Common myeloid progenitor, CD34-positive (primary cell): ENCODE data around the gene FAF1.

Experiments used
- CTCF ChIA-PET: fragments of 350-600 bp; sonication (Branson Sonifier 250); formaldehyde crosslinking; loops from one replicate; lab custom pipeline; 2021; ENCODE audit warnings: antibody characterized with exemption; lab: Charles Lee
- POLR2A ChIA-PET: fragments of 350-600 bp; sonication (Branson Sonifier 250); formaldehyde crosslinking; loops from one replicate; lab custom pipeline; 2021; ENCODE audit warnings: antibody characterized with exemption; lab: Charles Lee
- DNase-seq, 3 donors: peaks; one replicate each; pipeline versions ENCODE4 v3.0.0 to v3.0.0-alpha.2; 2013
- H3K27ac ChIP-seq, 2 experiments: 1 replicate in 1 of 2; 2 replicates in 1 of 2; pipeline ENCODE4 v1.7.0; 2013; ENCODE audit warnings: inconsistent platforms in 2 of 2, low read length in 2 of 2, mild to moderate bottlenecking in 2 of 2, low read depth in 1 of 2, moderate library complexity in 1 of 2; ENCODE audit not compliant: severe bottlenecking in 2 of 2, insufficient read depth in 1 of 2, poor library complexity in 1 of 2
- H3K27me3 ChIP-seq, 5 experiments: replicated peaks in 2 of 5; 1 replicate in 3 of 5; 2 replicates in 2 of 5; pipeline versions ENCODE4 v1.6.1 to v1.7.0; 2013; ENCODE audit warnings: low read length in 4 of 5, mild to moderate bottlenecking in 2 of 5, moderate library complexity in 2 of 5, inconsistent platforms in 1 of 5; ENCODE audit not compliant: insufficient read depth in 5 of 5, control insufficient read depth in 4 of 5
- H3K36me3 ChIP-seq, 4 experiments: 1 replicate in 2 of 4; 2 replicates in 2 of 4; pipeline versions ENCODE4 v1.6.1 to v1.7.0; 2013; ENCODE audit warnings: low read length in 3 of 4, control low read depth in 1 of 4, mild to moderate bottlenecking in 1 of 4; ENCODE audit not compliant: control insufficient read depth in 4 of 4, insufficient read depth in 4 of 4
- H3K4me1 ChIP-seq, 4 experiments: 1 replicate in 3 of 4; 2 replicates in 1 of 4; pipeline versions ENCODE4 v1.6.1 to v1.7.1; 2013; ENCODE audit warnings: low read length in 3 of 4, mild to moderate bottlenecking in 3 of 4, control low read depth in 1 of 4, inconsistent platforms in 1 of 4, moderate library complexity in 1 of 4; ENCODE audit not compliant: control insufficient read depth in 4 of 4, insufficient read depth in 4 of 4; ENCODE audit errors: control extremely low read depth in 1 of 4
- H3K4me3 ChIP-seq, 7 experiments: 1 replicate in 4 of 7; 2 replicates in 3 of 7; pipeline versions ENCODE4 v1.5.1 to v1.7.0; 2013; ENCODE audit warnings: mild to moderate bottlenecking in 7 of 7, low read length in 6 of 7, moderate library complexity in 6 of 7, inconsistent platforms in 2 of 7, low read depth in 2 of 7, control low read depth in 1 of 7; ENCODE audit not compliant: insufficient read depth in 4 of 7, control insufficient read depth in 1 of 7; ENCODE audit errors: extremely low read depth in 1 of 7
- H3K9me3 ChIP-seq, 5 experiments: 1 replicate in 4 of 5; 2 replicates in 1 of 5; pipeline versions ENCODE4 v1.6.1 to v1.7.1; 2013; ENCODE audit warnings: low read length in 4 of 5, mild to moderate bottlenecking in 2 of 5, inconsistent platforms in 1 of 5, low read depth in 1 of 5, moderate library complexity in 1 of 5; ENCODE audit not compliant: control insufficient read depth in 4 of 5, insufficient read depth in 2 of 5; ENCODE audit errors: control extremely low read depth in 1 of 5
- WGBS: methylation state at CpG from one replicate; pipeline ENCODE4 v1.1.5; 2013; ENCODE audit not compliant: insufficient coverage; 5-methylcytosine and 5-hydroxymethylcytosine counted together

Gene FAF1

GRCh38 chr1:50631161-50631560 is 328.9 kb downstream of the FAF1 start:
- Histone ChIP-seq H3K27me3 (no peaks in the 10 kb centered on the region), H3K27ac (no peak overlapping the region), H3K36me3 (no peaks in the 10 kb centered on the region), H3K4me1 (no peaks in the 10 kb centered on the region), H3K4me3 (no peak overlapping the region), H3K9me3 (no peaks in the 10 kb centered on the region)
- ChIA-PET POLR2A (interaction anchor here (0.6 kb wide), 1 partner anchor 159 kb away, joined by 3 read pairs; no protein-coding TSS in a partner anchor), CTCF (no interaction called here)
- DNase-seq = no peak

- Histone ChIP-seq H3K9me3 (peaks cover 0 to 12% (median 4%) of the 10 kb centered on the region in 5 experiments), H3K27me3 (no peaks in the 10 kb centered on the region), H3K4me3 (no peak overlapping the region), H3K27ac (no peak overlapping the region), H3K36me3 (peaks cover 0 to 4% (median 0%) of the 10 kb centered on the region in 4 experiments), H3K4me1 (no peaks in the 10 kb centered on the region)
- no CpG with 5 or more reads among the region's 2 CpGs for WGBS
- ChIA-PET POLR2A (no interaction called here), CTCF (interaction anchor here (0.9 to 1.5 kb wide), 3 partner anchors 9 to 17 kb away, joined by 3 to 4 read pairs (median 3); no protein-coding TSS in a partner anchor)
- no peak for DNase-seq
Measured at GRCh38 chr1:50622259-50622658, 337.8 kb downstream of the FAF1 start.

GRCh38 chr1:50620680-50621329 is 339.3 kb downstream of the FAF1 start:
- H3K27ac ChIP-seq = no peak overlapping the region
- peaks cover 0 to 4% (median 0%) of the 10 kb centered on the region in 4 experiments for H3K36me3 ChIP-seq
- DNase-seq = peak in 1 of 3 donors; percentile 17
- 100% methylated on average over 6 of the region's 6 CpGs for WGBS
- H3K9me3 ChIP-seq = peaks cover 0 to 12% (median 4%) of the 10 kb centered on the region in 5 experiments
- POLR2A ChIA-PET = no interaction called here
- CTCF ChIA-PET = interaction anchor here (0.6 to 1.1 kb wide), 2 partner anchors 16 to 1747 kb away, joined by 3 read pairs; no protein-coding TSS in a partner anchor
- H3K27me3 ChIP-seq = no peaks in the 10 kb centered on the region
- no peaks in the 10 kb centered on the region for H3K4me1 ChIP-seq
- H3K4me3 ChIP-seq = no peak overlapping the region

- Histone ChIP-seq H3K4me1 (no peaks in the 10 kb centered on the region), H3K27ac (no peak overlapping the region), H3K36me3 (no peaks in the 10 kb centered on the region), H3K27me3 (no peaks in the 10 kb centered on the region), H3K4me3 (no peak overlapping the region), H3K9me3 (peaks cover 0 to 10% (median 4%) of the 10 kb centered on the region in 5 experiments)
- WGBS = 100% methylated on average over 1 of the region's 2 CpGs
- POLR2A ChIA-PET = no interaction called here
- CTCF ChIA-PET = no interaction called here
- no peak for DNase-seq
Measured at GRCh38 chr1:50615036-50615750, 344.9 kb downstream of the FAF1 start.

GRCh38 chr1:50611675-50612074 is 348.4 kb downstream of the FAF1 start:
- Histone ChIP-seq H3K36me3 (no peaks in the 10 kb centered on the region), H3K9me3 (peaks cover 0 to 2% (median 0%) of the 10 kb centered on the region in 5 experiments), H3K4me1 (no peaks in the 10 kb centered on the region), H3K27me3 (no peaks in the 10 kb centered on the region), H3K27ac (no peak overlapping the region), H3K4me3 (no peak overlapping the region)
- no peak for DNase-seq
- POLR2A ChIA-PET = no interaction called here
- 88% methylated on average over 2 of the region's 6 CpGs for WGBS
- CTCF ChIA-PET = no interaction called here

GRCh38 chr1:50610563-50610962 is 349.5 kb downstream of the FAF1 start:
- no peaks in the 10 kb centered on the region for H3K4me1 ChIP-seq
- peaks cover 0 to 2% (median 0%) of the 10 kb centered on the region in 5 experiments for H3K9me3 ChIP-seq
- no peaks in the 10 kb centered on the region for H3K27me3 ChIP-seq
- no peak overlapping the region for H3K27ac ChIP-seq
- DNase-seq = no peak
- no peak overlapping the region for H3K4me3 ChIP-seq
- CTCF ChIA-PET = no interaction called here
- POLR2A ChIA-PET = no interaction called here
- WGBS = 100% methylated on average over 2 of the region's 2 CpGs
- no peaks in the 10 kb centered on the region for H3K36me3 ChIP-seq

- 100% methylated on average over 1 of the region's 3 CpGs for WGBS
- H3K27me3 ChIP-seq = no peaks in the 10 kb centered on the region
- no peak overlapping the region for H3K27ac ChIP-seq
- no peaks in the 10 kb centered on the region for H3K9me3 ChIP-seq
- no peak overlapping the region for H3K4me3 ChIP-seq
- DNase-seq = no peak
- ChIA-PET CTCF (interaction anchor here (0.7 to 1.5 kb wide), 2 partner anchors 13 to 30 kb away, joined by 3 to 4 read pairs; no protein-coding TSS in a partner anchor), POLR2A (no interaction called here)
- no peaks in the 10 kb centered on the region for H3K4me1 ChIP-seq
- H3K36me3 ChIP-seq = no peaks in the 10 kb centered on the region
Measured at GRCh38 chr1:50609508-50609907, 350.6 kb downstream of the FAF1 start.
